NCI-H82 treated with DMSO at 0.1 percent for 48 hours (cell line): Measurements from ENCODE around the gene SLC66A1.

Source experiments
- DNase-seq: peaks from one replicate; lab custom pipeline; 2025; ENCODE audit not compliant: unreplicated experiment; lab: John Stamatoyannopoulos, UW

Gene SLC66A1

DNA sequence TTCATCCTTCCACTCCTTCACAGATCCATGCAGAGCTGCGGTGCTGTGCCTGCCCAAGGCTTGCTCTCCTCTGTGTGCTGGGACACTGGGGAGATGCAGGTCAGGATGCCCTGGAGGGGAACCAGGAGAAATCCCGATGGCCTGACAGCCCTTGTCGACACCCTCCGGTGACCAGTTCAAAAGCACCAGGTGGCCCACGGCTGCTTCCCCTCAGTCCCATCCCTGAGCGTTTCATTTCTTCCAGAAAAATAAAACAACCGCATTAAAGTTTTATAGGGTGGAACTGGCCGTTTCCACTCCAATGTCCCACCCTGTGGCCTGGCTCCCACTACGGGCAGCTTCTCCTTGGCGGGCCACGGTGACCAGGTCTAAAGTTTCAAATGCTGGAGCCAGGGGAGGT, 48.3 kb downstream of the SLC66A1 start:
- DNase-seq: no peak

DNA sequence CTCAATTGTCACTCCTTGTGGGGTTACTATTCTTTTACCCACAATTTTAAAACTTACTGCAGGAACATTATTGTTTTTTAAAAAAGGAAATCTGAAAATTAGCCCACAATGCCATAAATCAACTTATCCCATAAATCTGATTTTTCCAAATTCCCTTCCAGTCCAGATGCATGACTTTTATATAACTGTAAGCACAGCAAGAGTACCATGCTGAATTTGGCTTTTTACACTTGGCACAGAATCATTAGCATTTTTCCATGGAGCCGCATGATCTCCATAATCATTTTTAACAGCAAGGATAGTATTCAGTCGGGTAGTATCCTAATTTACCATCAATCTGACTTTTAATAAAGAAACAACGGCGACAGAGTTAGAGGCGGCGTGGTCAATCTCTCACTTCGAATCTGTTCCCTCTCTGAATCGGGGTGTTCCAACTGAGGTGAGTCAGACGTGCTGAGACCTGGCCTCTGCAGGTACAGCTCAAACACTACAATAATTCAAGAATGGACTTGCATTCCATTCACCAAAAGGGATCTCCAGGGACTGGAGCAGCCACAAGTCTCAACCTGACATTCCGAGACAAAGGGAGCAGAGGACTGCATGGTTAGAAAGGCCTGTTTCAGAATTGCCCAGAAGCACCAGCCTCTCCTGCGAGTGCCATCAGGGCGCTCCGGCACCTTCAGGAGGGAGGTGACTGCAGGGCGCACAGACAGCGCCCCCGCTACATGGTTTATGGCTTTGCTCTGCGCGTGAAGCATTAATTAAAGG, 48.9 kb downstream of the SLC66A1 start:
- DNase-seq: no peak

DNA sequence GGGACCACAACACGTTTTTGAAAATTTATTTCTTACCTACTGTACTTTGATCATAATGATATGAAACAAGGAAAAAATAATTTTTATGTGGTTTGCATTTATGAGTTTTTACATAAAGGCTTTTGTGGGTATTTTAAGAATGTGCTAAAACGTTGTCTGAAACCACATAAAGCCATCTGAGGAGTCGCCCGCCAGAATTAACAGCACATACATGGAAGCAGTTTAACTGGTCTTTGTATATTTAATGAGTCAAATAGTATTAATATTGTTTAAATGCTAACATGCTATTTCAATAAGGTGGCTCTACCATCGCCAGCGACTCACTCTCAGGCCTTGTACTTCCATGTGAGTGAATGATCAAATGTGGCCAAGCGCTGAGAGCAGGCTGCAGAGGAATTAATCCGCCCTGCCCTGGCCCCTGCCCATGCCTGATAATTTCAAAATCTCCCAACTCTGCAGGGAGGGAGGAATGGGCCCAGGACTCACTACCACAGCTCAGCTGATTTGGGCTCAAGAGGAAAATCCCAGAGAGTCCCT, 49.6 kb downstream of the SLC66A1 start:
- no peak for DNase-seq

DNA sequence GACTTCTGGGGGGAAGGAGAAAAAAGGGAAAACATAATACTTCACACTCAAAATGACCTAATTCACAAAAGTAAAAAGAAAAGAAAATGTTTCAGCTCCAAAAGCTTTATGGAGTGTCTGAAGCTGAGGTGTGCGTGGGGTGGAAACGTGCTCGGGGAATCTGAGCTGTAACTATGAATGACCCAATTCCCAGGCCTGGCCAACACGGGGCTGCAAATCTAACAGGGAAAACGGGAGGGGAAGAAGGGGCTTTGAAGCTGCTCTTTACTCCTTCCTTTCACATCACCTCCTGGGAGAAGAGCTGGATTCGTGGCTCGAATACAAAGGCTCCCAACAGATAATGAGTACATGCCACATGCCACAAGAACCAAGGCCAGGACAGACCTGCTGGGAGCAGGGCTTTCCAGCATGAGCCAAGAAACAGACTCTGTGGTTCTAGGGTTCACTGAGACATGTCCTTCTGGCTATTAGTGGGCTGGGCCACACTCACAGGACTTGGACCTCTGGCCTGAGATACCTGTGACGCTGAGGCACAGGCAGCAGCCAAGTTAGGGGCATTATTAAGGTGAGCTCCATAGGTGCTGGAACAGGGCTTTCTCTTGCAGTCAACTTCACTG, 51.5 kb downstream of the SLC66A1 start:
- DNase-seq: no peak

DNA sequence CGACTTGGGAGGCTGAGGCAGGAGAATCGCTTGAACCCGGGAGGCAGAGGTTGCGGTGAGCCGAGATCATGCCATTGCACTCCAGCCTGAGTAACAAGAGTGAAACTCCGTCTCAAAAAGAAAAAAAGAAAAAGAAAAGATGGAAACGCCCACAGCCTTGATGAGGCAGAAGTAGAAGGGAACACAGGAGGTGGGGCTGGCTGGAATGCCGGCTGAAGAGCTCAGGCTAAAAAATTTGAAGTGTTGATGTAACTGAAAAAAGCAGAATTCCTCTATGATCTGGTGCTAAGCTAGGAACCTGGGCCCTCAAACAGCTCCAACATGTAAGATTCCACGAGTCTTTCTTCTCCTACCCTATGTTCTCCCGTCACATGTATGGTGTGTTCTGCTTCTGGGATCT, 53.6 kb downstream of the SLC66A1 start:
- no peak for DNase-seq

DNA sequence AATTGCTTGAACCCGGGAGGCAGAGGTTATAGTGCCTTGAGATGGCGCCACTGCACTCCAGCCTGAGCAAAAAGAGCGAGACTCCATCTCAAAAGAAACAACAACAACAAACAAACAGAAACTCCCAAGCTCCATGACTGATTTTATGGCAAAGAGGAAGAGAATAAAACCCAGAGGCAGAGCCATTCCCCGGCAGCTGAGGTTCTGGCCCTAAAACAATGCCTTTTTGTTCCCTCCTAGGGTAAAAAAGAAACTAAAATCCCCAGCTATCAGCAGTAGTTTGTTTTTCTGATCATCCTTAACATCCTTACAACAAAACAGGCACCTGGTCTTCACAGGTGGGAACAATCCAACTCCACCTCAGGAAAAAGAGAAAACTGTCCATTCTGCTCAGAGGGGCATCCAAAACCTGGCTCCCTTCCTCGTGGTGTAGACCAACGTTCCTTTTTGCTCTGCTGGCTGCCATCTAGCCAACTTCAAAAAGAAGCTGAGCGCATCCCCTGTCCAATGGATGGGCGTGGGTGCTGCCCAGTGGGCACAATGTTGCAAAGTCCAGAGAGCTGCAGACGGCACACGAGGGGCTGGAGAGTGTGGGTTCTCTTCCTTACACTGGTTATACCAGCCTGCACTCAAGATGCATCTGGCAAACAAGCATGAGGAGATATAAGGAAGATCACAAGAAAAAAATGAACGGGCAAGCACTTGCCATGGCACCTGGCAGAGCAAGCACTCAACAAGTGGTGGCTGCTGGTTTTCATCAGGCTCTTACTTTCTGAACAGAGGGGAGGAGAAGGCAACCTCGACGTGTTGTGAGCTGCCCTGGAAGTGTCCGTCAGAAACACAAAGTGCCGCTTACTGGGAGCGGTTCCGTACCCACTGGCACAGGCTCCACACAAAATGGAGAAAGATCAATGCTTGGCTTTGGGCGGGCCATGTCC, 54.7 kb downstream of the SLC66A1 start:
- no peak for DNase-seq

DNA sequence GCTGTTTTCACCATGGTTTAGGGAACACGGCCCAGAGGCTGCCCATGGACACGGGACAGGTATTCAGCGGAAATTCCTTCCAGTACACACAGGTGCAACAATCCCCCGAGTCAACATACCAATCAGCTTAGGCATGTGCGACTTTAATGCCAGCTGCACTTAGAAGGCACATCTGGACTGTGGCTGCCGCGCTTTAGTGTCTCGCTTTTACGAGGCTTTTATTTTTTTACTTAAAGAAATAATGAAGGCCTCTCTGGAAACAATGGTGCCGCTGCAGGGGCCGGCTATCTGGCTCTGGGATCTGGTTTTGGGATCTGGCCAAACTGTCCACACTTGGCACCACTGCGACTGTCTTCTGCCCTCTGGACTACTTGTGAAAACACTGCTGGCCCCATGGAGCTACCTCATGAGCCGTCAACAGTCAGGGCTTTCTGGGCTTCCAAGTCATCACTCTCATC, 55.5 kb downstream of the SLC66A1 start:
- DNase-seq: no peak

DNA sequence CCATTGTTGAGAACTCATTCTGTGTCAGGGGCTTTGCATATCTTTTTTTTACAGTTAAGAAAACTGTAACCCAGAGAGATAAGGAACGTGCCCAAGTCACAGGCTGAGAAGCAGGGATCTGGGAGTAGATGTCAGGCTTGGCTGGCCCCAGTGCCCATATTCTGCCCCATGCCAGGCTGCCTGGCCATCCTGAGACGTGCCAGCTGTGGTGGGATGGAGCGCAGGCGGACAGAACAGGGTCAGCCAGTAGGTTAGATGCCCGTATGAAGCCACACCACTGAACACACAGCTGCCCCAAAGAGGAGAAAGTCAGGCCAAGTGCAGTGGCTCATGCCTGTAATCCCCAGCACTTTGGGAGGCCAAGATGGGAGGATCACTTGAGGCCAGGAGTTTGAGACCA, 55.9 kb downstream of the SLC66A1 start:
- no peak for DNase-seq

DNA sequence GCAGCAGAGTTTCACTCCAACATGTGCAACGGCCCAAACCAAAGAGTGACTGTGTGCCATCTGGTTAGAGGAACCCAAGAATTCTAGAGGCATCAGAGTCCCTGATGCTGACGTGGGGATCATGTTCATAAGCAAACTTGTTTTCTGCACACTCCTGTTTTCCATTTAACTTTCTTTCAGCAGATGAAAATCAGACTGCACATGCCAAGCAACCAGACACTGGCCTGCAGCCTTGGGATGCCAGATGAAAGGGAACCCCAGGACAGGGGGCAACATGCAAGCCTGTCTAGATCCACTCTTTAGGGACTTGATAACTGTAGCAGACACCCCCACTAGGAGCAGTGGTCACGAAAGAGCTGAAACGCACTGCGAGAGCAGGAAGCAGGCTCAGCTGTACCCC, 56.8 kb downstream of the SLC66A1 start:
- no peak for DNase-seq

DNA sequence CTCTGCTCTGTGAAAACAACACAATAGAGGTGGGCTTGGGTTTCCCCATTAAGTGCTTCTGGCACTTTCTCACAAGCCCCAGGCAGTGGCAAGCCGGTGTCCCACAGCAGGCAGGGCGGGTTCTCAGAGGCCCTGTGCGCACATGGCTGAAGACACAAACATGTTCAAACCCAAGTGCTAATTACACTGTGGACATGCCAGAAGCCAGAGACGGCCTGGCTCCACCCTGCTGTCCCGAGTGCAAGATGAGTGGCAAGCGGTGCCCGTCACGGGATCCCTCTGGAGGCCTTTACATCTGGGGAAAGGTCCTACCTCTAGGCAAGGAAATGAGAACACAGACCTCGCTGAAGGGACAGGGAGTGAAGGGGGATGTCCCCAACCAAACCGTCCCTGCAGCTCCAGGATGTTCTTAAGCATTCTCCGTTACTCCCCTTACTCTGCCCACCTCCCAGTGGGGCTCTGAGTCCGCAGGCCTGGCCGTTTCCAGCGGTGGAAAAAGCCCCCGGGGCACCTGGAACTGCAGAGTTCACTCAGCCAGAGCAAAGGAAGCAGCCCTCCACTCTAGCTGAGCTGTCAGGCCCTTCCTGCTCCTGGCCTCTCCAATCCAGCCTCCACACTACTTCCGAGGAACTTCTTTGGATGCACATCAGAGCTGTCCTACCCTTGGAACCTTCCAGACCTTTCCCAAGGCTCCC, 57.4 kb downstream of the SLC66A1 start:
- no peak for DNase-seq

DNA sequence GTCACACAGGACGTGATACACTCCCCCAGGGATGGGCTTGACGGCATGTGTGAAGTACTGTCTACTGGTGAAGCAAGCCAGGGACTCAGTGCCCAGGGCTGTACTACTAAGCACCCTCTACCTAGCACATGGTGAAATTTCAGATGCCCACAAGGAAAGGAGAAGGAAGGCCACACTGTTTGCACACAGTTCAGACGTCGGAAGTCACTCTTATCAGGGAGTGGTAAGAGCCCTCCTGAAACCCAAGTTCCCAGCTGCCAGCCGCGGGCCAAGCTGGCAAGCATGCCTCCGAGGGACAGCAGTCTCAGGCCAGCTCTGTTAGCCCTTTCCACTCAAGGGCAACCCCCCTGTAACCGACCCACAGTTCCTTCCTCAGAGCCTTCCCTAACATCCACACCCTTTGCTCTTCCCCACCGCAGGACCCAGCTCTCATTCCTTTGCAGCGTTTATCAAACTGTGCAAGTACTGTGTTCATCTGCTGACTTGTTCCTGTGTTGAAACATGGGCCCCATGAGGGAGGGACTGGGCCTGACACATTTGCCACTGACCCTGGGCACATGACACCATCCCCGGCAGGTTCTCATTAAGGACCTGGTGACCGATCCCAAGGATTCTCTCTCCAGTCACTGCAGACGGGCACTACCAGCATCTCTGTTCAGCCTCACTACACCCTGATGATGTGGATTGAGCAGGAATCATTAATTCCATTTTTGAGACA, 58.5 kb downstream of the SLC66A1 start:
- DNase-seq: no peak

DNA sequence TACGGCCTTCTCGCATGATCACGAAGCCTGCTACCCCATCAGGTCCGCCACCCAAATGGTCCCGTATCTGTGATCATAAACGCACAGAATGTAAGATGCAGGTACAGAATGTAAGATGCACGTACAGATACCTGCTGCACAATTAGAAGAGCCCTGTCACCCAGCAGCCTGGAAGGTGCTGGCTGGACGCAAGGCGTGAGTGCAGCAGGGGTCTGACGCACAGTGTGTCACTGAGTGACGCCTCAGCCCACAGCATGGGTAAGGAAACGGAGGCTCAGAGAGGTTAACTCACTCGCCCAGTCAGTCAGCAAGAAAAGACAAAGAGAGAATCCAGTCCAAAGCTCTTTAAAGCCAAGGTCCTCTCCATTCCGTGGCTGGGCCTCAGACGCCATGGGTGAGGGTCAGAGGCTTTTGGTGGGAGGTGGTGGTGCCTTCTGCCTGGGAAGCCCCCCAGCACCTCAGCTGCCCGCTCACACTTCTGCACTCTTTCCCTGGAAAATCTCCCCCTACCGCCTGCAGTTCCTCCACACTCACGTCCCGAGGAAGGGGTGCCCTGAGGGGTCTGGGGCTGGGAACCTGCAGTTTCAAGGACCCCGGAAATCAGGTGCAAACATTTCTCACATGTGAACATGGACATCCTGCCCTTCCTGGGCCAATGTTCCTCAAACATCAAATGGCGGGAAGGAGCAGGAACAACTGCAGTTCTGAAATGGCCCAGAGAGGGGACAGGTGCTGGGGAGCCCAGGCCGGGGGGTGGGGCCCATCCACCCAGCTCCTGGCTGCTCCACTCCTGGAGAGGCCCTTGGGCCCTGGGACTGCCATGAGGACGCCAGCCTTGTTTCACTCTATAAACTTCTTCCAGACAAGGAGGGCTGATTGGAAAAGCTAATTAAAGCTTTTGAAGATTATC, 59.4 kb downstream of the SLC66A1 start:
- no peak for DNase-seq

DNA sequence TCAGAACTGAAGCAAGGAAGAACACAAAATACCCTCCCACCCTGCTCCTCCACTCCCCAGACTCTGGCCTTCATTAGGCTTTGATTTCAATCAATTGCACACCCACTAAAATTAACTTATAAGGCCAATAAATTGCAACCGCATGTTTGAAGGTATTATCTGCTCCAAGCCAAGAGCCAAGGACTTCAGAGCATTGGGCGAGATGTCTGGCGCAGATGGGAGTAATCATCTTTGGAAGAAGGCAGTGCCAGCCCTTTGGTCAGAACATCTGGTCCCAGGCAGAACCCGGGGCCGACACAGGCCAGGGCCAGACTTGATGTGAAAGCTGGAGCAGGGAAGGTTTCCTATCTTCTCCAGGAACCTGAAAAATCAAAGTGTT, 60.0 kb downstream of the SLC66A1 start:
- no peak for DNase-seq

DNA sequence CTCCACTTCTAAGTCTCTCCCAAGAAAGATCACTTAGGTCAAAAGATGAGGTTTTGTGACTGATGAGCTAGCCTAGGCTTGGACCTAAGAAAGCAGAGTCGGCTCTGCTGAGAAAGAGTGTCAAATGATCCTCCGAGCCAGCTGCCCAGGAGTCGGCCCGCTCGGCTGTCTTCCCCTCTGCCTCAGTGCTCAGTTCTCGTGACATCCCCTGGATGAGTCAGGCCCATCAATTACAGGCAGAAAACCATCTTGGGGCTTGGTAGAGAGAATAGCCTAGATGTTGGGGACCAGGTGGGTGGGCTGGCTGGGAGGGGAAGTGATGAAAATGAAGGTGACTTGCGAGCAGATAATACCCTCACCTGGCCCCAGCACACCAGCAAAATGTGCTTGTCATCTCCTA, 60.5 kb downstream of the SLC66A1 start:
- DNase-seq: no peak

DNA sequence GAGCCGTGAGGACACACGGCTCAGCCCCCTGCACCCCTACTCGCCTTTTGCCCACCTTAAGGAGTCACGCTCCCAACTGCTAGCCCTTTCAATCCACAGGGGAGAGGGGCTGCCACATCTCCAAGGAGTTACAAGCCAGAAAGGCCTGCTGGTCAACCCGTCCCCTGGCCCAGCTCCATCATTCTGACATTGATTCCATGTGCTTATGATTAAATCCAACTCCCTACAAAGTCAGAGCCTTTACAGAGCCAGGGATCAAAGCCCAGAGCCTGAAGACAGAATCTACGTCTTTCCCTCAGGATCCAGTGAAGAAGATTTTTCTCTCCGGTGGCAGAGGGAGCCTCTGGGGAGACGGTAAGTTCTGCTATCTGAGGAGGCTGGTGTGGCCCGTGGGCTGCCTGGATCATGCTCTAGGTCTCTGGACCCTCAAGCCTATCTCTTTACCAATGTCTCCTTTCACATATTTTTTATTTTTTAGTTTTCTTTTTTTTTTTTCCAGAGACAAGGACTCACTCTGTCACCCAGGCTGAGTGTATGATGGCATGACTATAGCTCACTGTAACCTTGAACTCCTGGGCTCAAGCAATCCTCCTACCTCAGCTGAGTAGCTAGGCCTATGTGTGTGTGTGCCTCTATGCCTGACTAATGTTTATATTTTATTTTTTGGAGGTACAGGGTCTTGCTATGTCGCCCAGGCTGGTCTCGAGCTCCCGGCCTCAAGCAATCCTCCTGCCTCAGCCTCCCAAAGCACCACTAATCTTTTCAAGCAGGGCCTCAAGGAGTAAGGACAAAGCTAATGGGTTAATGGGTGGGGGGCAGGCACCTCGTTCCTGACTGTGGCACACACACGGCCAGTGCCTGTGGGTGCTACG, 61.3 kb downstream of the SLC66A1 start:
- DNase-seq: no peak

DNA sequence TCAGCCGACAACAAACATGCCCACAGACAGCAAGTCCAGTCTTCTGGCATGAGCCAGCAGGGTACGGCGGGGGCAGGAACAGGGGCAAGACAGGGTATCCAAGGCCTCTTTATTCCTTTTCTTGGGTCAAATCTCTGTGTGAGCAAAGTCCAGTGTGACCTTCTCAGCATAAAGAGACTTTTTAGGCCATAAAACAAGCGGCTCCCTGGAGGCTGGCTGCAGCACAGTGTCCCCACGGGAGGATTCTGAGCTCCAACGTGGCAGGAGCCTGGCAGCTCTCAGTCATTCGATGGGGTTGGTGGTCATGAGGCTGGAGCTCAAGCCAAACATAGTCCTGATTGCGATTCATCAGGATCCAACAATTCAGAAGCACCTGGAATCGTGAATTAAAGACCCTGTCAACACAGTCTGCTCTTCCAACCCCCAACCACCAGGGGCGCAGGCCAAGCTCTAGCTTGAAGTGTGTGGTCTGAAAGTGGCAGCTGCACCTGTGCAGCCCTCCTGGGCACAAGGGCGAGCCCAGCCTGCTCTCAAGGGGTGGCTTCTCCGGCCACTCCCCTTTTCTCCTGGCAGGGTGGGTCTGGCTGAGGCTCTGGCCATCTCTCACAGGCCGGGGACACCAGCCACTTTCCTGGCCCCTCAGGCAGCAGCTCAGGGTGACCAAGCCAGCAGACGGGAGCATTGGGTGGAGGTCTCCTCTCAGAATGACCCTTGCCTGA, 62.1 kb downstream of the SLC66A1 start:
- peak; percentile 17 for DNase-seq

DNA sequence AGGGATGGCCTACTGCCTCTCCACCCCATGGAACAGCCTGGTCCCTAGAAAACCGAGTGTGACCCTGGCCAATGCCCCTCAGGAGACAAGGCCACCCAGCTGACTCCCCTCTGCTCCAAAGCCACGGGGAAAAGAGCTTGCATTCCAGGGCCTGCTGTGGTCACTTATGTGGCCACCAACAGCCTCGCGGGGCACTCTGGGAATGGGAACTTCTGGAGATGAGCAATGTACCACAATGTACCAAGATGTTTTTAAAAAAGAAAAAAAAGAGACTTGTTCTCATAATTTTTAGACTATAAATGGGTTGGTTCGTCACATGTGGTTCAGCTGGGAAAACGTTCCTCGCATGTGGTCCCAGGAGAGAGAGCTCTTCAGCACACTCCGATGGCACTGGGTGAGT, 62.8 kb downstream of the SLC66A1 start:
- no peak for DNase-seq
